DMS114 treated with DMSO at 0.1 percent for 48 hours (cell line): Measurements from ENCODE around the gene IQCB1.
"Not testable (repeated sequence)": the region's sequence is repeated elsewhere in the genome, so short reads cannot be mapped to it uniquely, and the experiment has no call there.

Experiments used
- DNase-seq: peaks from one replicate; lab custom pipeline; 2025; ENCODE audit not compliant: unreplicated experiment; lab: John Stamatoyannopoulos, UW

IQCB1 gene

GRCh38 chr3:121834671-121835464 lies at the start of gene IQCB1, which contains the start of gene EAF2:
Gene IQCB1 (minus strand): TSS chr3:121835060. CDS start chr3:121828960, 6,100 bp downstream.
Gene EAF2 (plus strand): TSS chr3:121835209. CDS start chr3:121835286, 77 bp downstream.
- DNase-seq: peak; percentile 85

- DNase-seq: no peak
Observed at GRCh38 chr3:121883507-121883906, 48.6 kb upstream of the IQCB1 start.

- DNase-seq: no peak
Observed at GRCh38 chr3:121878411-121878810, 43.6 kb upstream of the IQCB1 start.

- DNase-seq: no peak
Observed at GRCh38 chr3:121871430-121871829, 36.6 kb upstream of the IQCB1 start.

- DNase-seq: no peak
Observed at GRCh38 chr3:121870717-121871116, 35.9 kb upstream of the IQCB1 start.

- DNase-seq: no peak
Observed at GRCh38 chr3:121869736-121870135, 34.9 kb upstream of the IQCB1 start.

GRCh38 chr3:121863801-121864200 lies 28.9 kb upstream of the IQCB1 start:
- DNase-seq: no peak

- DNase-seq: not testable (repeated sequence)
Observed at GRCh38 chr3:121863247-121863646, 28.4 kb upstream of the IQCB1 start.

GRCh38 chr3:121857778-121858177 lies 22.9 kb upstream of the IQCB1 start:
- not testable (repeated sequence) for DNase-seq

- no peak for DNase-seq
Observed at GRCh38 chr3:121855555-121855954, 20.7 kb upstream of the IQCB1 start.

GRCh38 chr3:121852256-121852655 lies 17.4 kb upstream of the IQCB1 start:
- DNase-seq: no peak

GRCh38 chr3:121844892-121845291 lies 10.0 kb upstream of the IQCB1 start:
- no peak for DNase-seq

- DNase-seq: no peak
Observed at GRCh38 chr3:121839962-121840361, 5.1 kb upstream of the IQCB1 start.

GRCh38 chr3:121836481-121836880 lies 1.6 kb upstream of the IQCB1 start:
- DNase-seq: no peak

GRCh38 chr3:121836064-121836463 lies 1.2 kb upstream of the IQCB1 start:
- DNase-seq: no peak

- DNase-seq: no peak
Observed at GRCh38 chr3:121835465-121835801, 573 bp upstream of the IQCB1 start.

GRCh38 chr3:121834157-121834670 lies 646 bp downstream of the IQCB1 start:
- no peak for DNase-seq

- DNase-seq: no peak
Observed at GRCh38 chr3:121822973-121823372, 11.9 kb downstream of the IQCB1 start.

- no peak for DNase-seq
Observed at GRCh38 chr3:121821421-121822199, 13.2 kb downstream of the IQCB1 start.

- no peak for DNase-seq
Observed at GRCh38 chr3:121819236-121819635, 15.6 kb downstream of the IQCB1 start.

- no peak for DNase-seq
Observed at GRCh38 chr3:121818578-121818977, 16.3 kb downstream of the IQCB1 start.

GRCh38 chr3:121817753-121818152 lies 17.1 kb downstream of the IQCB1 start:
- DNase-seq: no peak
